IPS-20b (cell line): ENCODE data around the gene MAN2A2.

Experiments
- H3K27ac ChIP-seq: one replicate; pipeline ENCODE4 v1.5.1; 2013; ENCODE audit warnings: low read length
- H3K27me3 ChIP-seq: 2 replicates; pipeline ENCODE4 v1.6.1; 2013; ENCODE audit warnings: mild to moderate bottlenecking, low read length, inconsistent platforms; ENCODE audit not compliant: insufficient read depth
- H3K36me3 ChIP-seq: 2 replicates; pipeline ENCODE4 v1.6.1; 2013; ENCODE audit warnings: low read depth, mild to moderate bottlenecking, inconsistent platforms, low read length, moderate library complexity; ENCODE audit not compliant: insufficient read depth
- H3K4me1 ChIP-seq: 2 replicates; pipeline ENCODE4 v1.6.1; 2013; ENCODE audit warnings: mild to moderate bottlenecking, control low read depth, inconsistent platforms, low read length, moderate library complexity; ENCODE audit not compliant: insufficient read depth
- H3K4me3 ChIP-seq: 2 replicates; pipeline ENCODE4 v1.5.1; 2013; ENCODE audit warnings: mild to moderate bottlenecking, low read length, inconsistent platforms
- H3K9ac ChIP-seq: 2 replicates; pipeline ENCODE4 v1.6.1; 2013; ENCODE audit warnings: low read depth, mild to moderate bottlenecking, inconsistent platforms, low read length, moderate library complexity
- H3K9me3 ChIP-seq: 2 replicates; pipeline ENCODE4 v1.6.1; 2013; ENCODE audit warnings: mild to moderate bottlenecking, low read depth, low read length, inconsistent platforms; ENCODE audit not compliant: insufficient read depth

MAN2A2 gene

GRCh38 chr15:90902840-90903732 is at the start of gene MAN2A2:
TSS of gene MAN2A2 (plus strand) at chr15:90903302. CDS start at chr15:90904208, 906 bp downstream.
- peak within 1 kb of the TSS; percentile 82 for H3K4me3 ChIP-seq
- H3K9ac ChIP-seq, result peak within 1 kb of the TSS; percentile 64; the same call in 1 of the 2 replicates
- no peak within 1 kb of the TSS for H3K27ac ChIP-seq
- no peaks in the 10 kb centered on the region; the same call in 1 of the 2 replicates for H3K36me3 ChIP-seq
- peaks cover 9% of the 10 kb centered on the region; the same call in 1 of the 2 replicates for H3K4me1 ChIP-seq
- H3K9me3 ChIP-seq, result no peaks in the 10 kb centered on the region
- peaks cover 30% of the 10 kb centered on the region for H3K27me3 ChIP-seq

GRCh38 chr15:90855139-90855538 is 48.0 kb upstream of the MAN2A2 start:
- no peak overlapping the region for H3K9ac ChIP-seq

DNA sequence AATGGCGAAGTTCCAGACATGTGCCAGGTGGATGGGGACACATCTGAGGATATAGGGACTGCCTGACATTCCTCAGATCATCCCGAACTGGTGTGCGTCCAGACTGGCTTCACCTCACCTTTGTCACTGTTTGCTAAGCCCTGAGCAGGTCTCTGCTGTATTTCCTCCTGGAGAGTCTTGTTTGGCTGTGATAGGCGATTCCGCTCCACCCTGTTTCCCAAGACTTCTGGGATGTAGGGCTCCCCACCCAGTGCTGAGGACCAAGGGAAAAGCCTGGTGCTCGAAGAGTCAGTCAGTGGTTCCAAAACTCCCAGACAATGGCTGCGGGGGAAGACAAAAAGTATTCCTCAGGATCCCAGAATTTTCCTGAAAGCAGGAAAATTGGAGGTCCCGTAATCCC is 45.8 kb upstream of the MAN2A2 start:
- Histone ChIP-seq H3K4me3 (no peak overlapping the region), H3K36me3 (no peaks in the 10 kb centered on the region), H3K9ac (no peak overlapping the region), H3K4me1 (peaks cover 8% of the 10 kb centered on the region; the same call in 1 of the 2 replicates), H3K27ac (no peak overlapping the region), H3K9me3 (no peaks in the 10 kb centered on the region), H3K27me3 (no peaks in the 10 kb centered on the region)

More at GRCh38 chr15:90855139-90855538, 48.0 kb upstream of the MAN2A2 start:
- no peaks in the 10 kb centered on the region for H3K9me3 ChIP-seq
- no peaks in the 10 kb centered on the region for H3K27me3 ChIP-seq
- no peak overlapping the region for H3K27ac ChIP-seq
- H3K4me3 ChIP-seq, result no peak overlapping the region
- peaks cover 8% of the 10 kb centered on the region; the same call in 1 of the 2 replicates for H3K4me1 ChIP-seq
- no peaks in the 10 kb centered on the region for H3K36me3 ChIP-seq

GRCh38 chr15:90857883-90858443 is 45.1 kb upstream of the MAN2A2 start:
- no peaks in the 10 kb centered on the region for H3K9me3 ChIP-seq
- H3K27ac ChIP-seq, result no peak overlapping the region
- no peaks in the 10 kb centered on the region for H3K36me3 ChIP-seq
- no peak overlapping the region for H3K4me3 ChIP-seq
- H3K4me1 ChIP-seq, result peaks cover 8% of the 10 kb centered on the region; the same call in 1 of the 2 replicates
- no peak overlapping the region for H3K9ac ChIP-seq
- H3K27me3 ChIP-seq, result no peaks in the 10 kb centered on the region

GRCh38 chr15:90859234-90860131 is 43.6 kb upstream of the MAN2A2 start:
- Histone ChIP-seq H3K4me1 (peaks cover 8% of the 10 kb centered on the region; the same call in 1 of the 2 replicates), H3K4me3 (no peak overlapping the region), H3K36me3 (no peaks in the 10 kb centered on the region), H3K9ac (peak overlapping the region; percentile 3; the same call in 1 of the 2 replicates), H3K27me3 (no peaks in the 10 kb centered on the region), H3K9me3 (no peaks in the 10 kb centered on the region), H3K27ac (no peak overlapping the region)

- H3K36me3 ChIP-seq, result no peaks in the 10 kb centered on the region
- H3K27me3 ChIP-seq, result no peaks in the 10 kb centered on the region
- H3K4me3 ChIP-seq, result no peak overlapping the region
- H3K9ac ChIP-seq, result no peak overlapping the region
- H3K4me1 ChIP-seq, result peaks cover 8% of the 10 kb centered on the region; the same call in 1 of the 2 replicates
- no peaks in the 10 kb centered on the region for H3K9me3 ChIP-seq
- H3K27ac ChIP-seq, result no peak overlapping the region
Observed at GRCh38 chr15:90860450-90860849, 42.7 kb upstream of the MAN2A2 start.

DNA sequence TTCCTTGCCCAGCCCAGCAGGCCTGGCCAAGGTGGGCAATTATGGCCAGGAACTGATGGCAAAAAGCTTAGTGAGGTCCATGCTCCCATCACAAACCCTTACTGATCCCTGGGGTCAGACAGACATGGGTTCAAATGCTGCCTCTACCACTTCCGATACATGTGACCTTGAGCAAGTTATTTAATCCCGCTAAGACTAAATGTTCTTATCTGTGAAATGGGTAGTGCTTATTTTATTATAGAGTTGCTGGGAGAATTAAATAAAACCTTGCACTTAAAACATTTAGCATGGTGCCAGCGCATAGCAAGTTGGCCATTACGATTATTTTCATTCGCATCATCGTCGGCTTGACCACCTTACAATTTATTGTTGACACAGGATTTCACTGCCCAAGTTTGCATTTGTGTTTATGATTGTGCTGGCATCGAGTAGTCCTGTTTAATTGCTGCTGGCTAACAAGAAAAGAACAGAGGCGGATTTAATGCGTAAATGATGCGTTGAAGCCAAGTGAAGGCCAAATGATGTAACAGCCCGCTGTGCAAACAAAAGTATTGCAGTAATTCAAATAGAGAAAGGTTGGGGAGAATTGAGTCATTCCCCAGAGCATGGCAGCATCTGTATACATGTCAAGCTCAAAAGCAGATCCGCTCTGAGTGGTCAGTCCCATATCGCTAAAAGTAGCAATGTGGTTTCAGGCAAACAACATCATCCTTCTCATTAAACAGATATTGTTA is 42.0 kb upstream of the MAN2A2 start:
- Histone ChIP-seq H3K9ac (no peak overlapping the region), H3K4me3 (no peak overlapping the region), H3K4me1 (peaks cover 8% of the 10 kb centered on the region; the same call in 1 of the 2 replicates), H3K36me3 (no peaks in the 10 kb centered on the region), H3K27ac (no peak overlapping the region), H3K9me3 (no peaks in the 10 kb centered on the region), H3K27me3 (no peaks in the 10 kb centered on the region)

DNA sequence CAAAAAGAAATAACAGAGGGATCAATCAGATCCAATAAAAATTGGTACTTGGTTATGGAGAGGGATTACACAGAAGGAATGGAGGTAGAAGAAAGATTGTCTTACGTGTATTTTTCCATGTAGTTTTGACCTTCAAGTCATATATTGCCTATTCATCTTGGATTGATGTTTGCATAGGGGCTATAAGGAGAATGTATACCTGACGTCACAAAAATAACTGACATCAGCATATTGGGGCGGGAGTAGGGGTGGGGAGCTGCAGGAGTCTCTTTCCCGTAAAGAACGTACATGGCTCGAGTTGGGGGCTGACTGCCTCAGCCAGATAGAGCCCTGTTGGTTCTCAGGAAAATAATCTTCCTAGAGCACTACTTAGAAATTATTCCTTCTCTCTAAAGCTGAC is 40.6 kb upstream of the MAN2A2 start:
- H3K4me1 ChIP-seq, result peaks cover 8% of the 10 kb centered on the region; the same call in 1 of the 2 replicates
- no peak overlapping the region for H3K9ac ChIP-seq
- H3K9me3 ChIP-seq, result no peaks in the 10 kb centered on the region
- no peaks in the 10 kb centered on the region for H3K27me3 ChIP-seq
- no peaks in the 10 kb centered on the region for H3K36me3 ChIP-seq
- no peak overlapping the region for H3K27ac ChIP-seq
- H3K4me3 ChIP-seq, result no peak overlapping the region

- H3K4me1 ChIP-seq, result peaks cover 8% of the 10 kb centered on the region; the same call in 1 of the 2 replicates
- no peak overlapping the region for H3K4me3 ChIP-seq
- H3K27me3 ChIP-seq, result no peaks in the 10 kb centered on the region
- no peak overlapping the region for H3K9ac ChIP-seq
- no peaks in the 10 kb centered on the region for H3K9me3 ChIP-seq
- no peak overlapping the region for H3K27ac ChIP-seq
- H3K36me3 ChIP-seq, result no peaks in the 10 kb centered on the region
Observed at GRCh38 chr15:90862964-90863778, 39.9 kb upstream of the MAN2A2 start.

DNA sequence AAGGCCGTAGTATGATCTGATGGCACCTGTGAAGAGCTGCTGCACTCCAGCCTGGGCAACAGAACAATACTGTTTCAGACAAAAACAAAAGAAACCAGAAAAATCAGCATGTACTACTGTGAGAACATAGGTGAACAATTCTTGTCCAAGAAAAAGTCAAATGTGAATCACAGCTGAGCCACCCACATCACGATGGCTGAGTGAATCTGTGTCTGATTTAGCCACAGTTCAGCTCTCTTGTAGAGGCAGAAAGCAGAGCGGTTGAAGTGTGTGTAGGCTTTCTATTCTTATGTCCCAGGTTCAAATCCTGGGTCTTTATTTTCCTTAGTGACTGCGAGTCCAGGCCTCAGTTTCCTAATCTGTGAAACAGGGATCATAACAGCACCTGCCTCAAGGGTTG is 39.1 kb upstream of the MAN2A2 start:
- Histone ChIP-seq H3K9ac (no peak overlapping the region; the same call in 1 of the 2 replicates), H3K27me3 (no peaks in the 10 kb centered on the region), H3K4me3 (no peak overlapping the region), H3K27ac (no peak overlapping the region), H3K36me3 (no peaks in the 10 kb centered on the region), H3K4me1 (peaks cover 15% of the 10 kb centered on the region), H3K9me3 (no peaks in the 10 kb centered on the region)
